GM12878 (cell line): ENCODE results near the gene NKD1.

ENCODE experiments used
- BRCA1 ChIP-seq: IDR thresholded peaks from 2 replicates; pipeline ENCODE4 v1.6.1; 2011; ENCODE audit warnings: low read depth, low read length, improper control_type of control experiment
- CTCF ChIP-seq, 3 experiments: IDR thresholded peaks in 2 of 3; conservative IDR thresholded peaks in 1 of 3; 2 replicates each; pipeline ENCODE4 v1.5.1; 2011; ENCODE audit warnings: low read depth in 3 of 3, low read length in 3 of 3, mild to moderate bottlenecking in 3 of 3, control low read depth in 2 of 3, moderate library complexity in 2 of 3, inconsistent platforms in 1 of 3, mixed read lengths in 1 of 3; ENCODE audit not compliant: control insufficient read depth in 2 of 3, insufficient read depth in 1 of 3; ENCODE audit errors: extremely low read depth in 1 of 3
- ELK1 ChIP-seq: IDR thresholded peaks from 2 replicates; pipeline ENCODE4 v1.6.1; 2012; ENCODE audit warnings: low read depth, low read length, improper control_type of control experiment
- HDAC6 ChIP-seq: fragments of 200-600 bp; sonication (generic); IDR thresholded peaks from one replicate; pipeline ENCODE4 v1.8.0; 2017; ENCODE audit warnings: antibody characterized with exemption; ENCODE audit not compliant: unreplicated experiment
- IKZF2 ChIP-seq, 2 experiments: fragments of 450-650 bp; IDR thresholded peaks; 2 replicates each; pipeline ENCODE4 v1.6.1; 2017; ENCODE audit warnings: mild to moderate bottlenecking in 2 of 2, moderate library complexity in 2 of 2
- JUNB ChIP-seq: IDR thresholded peaks from 2 replicates; pipeline ENCODE4 v1.6.1; 2016; ENCODE audit warnings: antibody characterized with exemption, mild to moderate bottlenecking
- REST ChIP-seq: IDR thresholded peaks from 2 replicates; pipeline ENCODE4 v1.6.1; 2012; ENCODE audit warnings: mild to moderate bottlenecking, low read depth, low read length
- SMC3 ChIP-seq: IDR thresholded peaks from 2 replicates; pipeline ENCODE4 v1.6.1; 2011; ENCODE audit warnings: low read length, improper control_type of control experiment, borderline replicate concordance
- ZNF274 ChIP-seq: IDR thresholded peaks from one replicate; pipeline ENCODE4 v1.8.0; 2011; ENCODE audit not compliant: insufficient read length, insufficient read depth

- no peak for TF ChIP-seq BRCA1
- no peak for TF ChIP-seq ELK1
- TF ChIP-seq SMC3 = no peak
- no peak for TF ChIP-seq HDAC6
- no peak for TF ChIP-seq JUNB
- TF ChIP-seq IKZF2 (IDR thresholded peaks at IDR 0.05) = no peak
- TF ChIP-seq CTCF (IDR thresholded peaks at IDR 0.05 in 2 of 3, conservative IDR thresholded peaks at IDR 0.05 in 1 of 3; ENCODE audit: control insufficient read depth in 2 of 3, extremely low read depth in 1 of 3, insufficient read depth in 1 of 3, low read depth in 3 of 3, low read length in 3 of 3) = no peak
- no peak for TF ChIP-seq ZNF274
- no peak for TF ChIP-seq REST
Observed at GRCh38 chr16:50539053-50539695, 9.0 kb upstream of the NKD1 start.
